Lung microvascular endothelial cell (primary cell): ENCODE measurements around the gene SPOCK2. TPM values are rescaled to one million over a fixed set of nuclear protein-coding genes. Genes with fewer than 3 reads are reported as not detected.

Experiments
- DNase-seq, 2 donors: peaks; one replicate each; pipeline versions ENCODE4 v3.0.0 to v3.0.0-alpha.2; 2010; ENCODE audit warnings: low read depth in 2 of 2
- total RNA-seq: library from RNA; depleted of rRNA; stranded (reverse); fragments of >200 nt; gene quantifications from 2 replicates; pipeline ENCODE4 v1.2.1, GENCODE V29; 2014

The SPOCK2 gene
- total RNA-seq, 1 donor from 2014 or later = 3.0 TPM

DNA sequence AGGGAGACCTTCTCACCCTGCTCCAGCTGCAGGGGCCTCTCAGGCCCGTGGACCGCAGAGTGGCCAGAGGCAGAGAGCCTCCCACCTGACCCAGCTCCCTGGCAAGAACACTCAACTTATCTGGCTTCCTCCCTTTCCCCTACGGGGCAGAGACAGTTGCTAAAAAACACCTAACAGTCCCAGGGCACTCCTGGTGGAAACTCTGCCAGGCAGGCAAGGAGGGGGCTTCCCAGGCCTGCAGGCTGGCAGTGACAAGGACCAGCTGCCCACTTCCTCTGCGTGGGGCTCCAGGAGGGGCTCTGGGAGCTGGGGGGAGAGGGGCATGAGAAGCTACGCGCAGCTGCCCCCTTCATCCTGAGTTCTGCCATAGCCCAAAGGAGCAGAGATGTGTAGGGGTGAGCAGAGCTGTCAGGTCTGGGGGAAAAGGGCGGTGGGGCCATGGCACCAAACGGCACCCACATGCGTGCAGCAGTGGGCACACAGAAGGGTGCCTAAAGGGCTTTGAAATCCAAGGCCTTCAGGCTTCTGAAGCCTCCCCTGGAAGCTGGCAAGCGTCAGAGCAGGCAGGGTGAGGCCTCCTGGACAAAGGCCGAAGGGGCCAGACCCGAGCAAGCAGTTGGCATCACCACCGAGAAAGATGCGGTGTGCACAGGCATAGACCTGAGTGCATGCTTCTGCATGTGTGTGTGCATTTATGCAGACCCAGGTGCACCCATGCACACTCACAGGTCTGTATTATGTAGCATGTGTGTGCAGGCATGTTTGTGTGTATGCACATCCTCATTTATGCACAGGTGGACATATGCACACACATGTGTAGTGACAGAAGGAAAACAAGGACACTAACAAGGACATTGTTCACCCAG is 14.4 kb downstream of the SPOCK2 start:
- DNase-seq = no peak

DNA sequence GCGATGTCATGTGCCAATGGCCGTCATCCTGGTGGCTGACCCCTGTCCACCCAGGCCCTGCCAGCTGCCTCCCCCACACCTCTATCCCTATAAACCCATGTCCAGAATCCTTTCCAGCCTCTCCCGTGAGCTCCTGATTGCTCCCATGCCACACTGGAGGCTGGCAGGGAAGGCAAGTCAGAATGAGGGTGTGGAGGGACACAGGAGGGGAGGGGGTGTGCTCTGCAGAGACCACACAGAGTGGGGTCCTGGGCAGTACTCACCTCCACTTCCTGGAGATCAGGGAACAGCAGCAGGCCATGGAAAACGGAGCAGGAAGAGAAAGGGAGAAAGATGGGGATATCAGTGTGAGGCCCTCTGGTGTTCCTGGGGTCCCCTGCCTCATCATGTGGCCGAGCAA is 15.7 kb downstream of the SPOCK2 start:
- DNase-seq = no peak

DNA sequence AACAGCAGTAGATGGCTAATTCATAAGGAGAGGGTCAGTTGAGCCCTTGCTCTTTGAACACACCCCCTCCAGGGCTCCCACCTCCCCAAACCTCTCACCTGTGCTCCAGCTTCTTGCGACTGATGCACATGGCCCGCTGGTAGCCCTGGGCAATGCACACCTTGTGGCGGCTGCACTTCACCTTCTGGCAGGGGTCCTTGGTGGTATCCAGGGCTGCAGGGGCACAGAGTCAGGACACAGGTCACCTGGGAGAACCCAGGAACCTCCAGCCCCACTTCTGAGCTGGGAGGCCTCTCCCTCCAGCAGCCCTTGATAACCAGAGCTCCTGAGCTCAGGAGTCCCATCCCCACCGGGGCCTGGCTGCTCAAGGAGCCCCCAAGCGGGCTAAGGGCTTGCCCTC is 16.3 kb downstream of the SPOCK2 start:
- no peak for DNase-seq

DNA sequence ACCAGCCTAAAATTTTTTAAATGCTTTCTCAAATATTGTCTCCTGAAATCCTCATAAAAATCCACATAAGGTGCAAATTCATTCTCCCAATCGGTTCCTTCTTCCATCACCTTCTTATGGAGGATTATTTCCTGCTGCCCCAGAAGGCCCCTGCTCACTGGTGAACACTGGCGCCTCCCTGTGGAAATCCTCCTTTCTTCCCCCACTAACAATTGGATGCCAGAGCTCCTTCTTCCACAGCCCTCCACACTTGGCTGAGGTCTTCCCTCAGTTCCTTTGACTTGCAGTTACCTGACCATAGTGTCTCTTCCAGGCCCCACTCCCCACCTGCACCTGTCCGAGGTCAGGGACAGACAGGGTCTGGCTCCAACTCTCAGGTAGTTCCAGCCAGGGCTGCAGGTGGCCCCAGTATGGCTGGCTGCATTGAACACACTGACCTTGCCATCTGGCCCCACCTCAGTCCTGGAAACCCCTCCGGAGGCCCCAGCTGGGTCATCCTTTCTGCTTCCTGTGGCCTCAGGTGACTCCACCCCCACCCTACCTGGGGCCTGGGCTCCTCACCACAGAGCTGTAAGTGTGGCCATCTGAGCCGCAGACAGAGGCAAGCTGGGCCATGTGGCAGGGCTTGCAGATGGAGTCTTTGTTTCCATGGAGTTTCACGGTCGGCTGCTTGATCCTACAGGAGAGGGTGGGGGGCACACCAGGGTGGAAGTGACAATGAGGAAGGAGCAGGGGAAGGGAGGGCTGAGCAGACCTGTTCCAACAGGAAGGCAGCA is 18.4 kb downstream of the SPOCK2 start:
- DNase-seq = no peak

DNA sequence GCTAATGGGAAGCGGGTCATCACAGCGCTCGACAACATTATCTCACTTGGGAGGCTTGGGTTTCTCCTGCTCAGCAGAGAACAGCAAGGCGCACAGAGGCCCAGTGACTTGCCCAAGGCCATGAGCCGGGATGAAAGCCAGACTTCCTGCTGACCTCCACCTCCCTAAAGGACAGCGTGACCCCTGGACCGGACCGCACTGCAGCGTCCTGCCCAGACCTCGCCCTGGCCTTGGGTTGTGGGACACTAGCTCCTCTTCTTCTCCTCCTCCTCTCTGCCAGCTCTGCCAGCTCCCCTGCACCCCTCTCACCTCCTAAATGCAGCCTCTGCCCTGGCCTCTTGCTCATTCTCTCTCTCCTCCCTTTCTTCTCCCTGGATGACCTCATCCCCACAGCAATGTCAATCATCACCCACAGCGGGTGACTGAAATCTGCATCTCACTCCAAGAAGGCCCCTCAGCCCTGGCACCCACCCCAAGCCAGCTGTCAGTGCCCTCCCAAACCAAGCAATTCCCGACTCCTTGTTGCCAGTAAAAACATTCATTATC is 19.4 kb downstream of the SPOCK2 start:
- DNase-seq = no peak

DNA sequence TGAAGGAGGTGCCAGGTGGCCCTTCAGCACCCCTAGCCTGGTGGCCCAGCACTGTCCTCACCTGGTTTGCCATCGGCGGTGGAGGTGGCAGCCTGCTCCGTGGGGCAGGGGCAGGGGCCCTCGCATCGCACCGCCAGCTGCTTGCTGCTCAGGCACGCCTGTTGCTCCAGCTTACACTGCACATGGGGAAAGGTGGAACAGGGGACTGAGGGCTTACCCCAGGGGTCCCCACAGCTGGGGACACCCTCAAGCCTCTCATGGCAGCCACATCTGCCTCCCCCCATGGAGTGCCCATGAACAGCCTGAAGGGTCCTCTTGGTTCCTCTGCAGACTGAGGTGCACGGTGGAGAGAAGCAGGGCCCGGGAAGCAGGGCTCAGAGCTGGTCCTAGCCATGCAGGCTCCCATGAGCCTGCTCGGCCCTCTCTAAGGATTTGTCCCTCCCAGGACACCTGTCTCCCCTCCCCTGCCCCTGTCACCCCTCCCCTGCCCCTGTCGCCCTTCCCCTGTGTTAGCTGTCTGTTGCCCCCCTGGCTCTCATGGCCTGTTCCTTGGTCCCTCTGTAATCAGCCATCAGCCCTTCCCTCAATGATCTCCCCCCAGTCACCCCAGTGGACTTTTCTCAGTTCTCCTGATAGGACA is 20.1 kb downstream of the SPOCK2 start:
- DNase-seq = no peak

DNA sequence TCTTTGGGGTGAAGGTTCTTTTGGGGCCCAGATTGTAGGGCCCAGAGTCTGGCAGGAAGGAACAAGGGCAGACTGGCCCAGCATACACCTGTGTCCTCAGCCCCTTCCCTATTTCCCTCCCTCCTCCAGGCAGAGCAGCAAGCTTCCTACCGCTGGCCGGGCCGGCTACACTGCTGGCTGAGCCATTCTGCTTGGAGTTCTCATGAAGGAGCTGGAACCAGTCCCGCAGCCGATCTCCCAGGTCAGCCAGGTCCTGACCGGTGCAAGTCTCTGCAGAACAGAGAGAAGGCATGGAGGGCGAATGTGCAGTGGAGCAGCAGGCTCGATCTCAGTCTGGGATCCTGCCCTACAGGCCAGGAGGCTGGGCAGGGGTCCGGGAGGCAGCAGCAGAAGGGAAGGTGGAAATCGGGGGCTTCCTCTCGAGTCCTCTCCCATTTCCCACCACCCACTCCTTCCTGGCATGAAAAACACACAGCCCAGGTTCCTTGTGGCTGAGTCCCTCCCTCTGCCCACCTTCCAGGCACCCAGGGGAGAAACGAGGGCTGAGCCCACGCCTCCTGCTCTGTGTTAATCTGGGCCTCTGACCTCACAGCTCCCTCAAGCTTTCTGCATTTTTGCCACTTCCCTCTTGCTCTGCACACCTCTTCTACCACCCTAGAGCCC is 20.8 kb downstream of the SPOCK2 start:
- no peak for DNase-seq

DNA sequence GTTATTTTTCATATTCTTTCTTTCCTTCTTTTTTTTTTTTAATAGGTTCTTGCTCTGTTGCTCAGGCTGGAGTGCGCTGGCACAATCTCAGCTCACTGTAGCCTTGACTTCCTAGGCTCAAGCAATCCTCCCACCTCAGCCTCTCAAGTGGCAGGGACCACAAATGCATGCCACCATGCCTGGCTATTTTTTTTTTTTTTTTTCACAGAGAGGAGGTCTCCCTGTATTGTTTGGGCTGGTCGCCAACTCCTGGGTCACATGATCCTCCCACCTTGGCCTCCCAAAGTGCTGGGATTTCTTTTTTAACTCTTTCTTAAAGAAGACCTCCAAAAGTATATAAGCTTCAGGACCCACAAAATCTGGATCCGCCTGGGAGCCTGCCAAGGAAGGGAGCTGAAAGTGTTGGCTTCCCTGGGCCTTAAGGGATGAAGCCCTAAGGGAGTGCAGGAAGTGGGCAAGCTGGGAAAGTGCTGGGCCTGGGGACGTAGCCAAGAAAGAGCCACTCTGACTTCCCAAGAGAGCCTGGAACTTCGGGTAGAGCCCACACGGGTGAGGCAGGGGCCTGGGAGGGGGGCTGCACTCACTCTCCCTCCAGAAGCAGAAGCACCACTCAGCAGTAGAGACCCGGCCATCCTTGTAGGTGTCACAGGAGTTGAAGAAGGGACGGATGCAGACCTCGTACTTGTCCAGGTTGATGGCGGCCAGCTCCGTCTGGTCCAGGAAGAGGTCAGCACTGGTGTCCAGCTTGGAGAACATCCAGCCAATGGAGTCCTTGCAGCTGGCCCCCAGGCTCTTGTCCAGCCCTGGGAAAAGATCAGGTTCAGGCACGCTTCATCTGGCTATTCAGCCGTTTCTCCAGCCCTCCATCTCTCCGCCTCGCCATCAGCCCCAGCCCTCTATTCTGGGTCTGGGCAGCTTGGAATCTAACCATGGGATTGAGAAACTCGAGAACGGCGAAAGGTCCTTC is 21.8 kb downstream of the SPOCK2 start:
- DNase-seq = no peak

DNA sequence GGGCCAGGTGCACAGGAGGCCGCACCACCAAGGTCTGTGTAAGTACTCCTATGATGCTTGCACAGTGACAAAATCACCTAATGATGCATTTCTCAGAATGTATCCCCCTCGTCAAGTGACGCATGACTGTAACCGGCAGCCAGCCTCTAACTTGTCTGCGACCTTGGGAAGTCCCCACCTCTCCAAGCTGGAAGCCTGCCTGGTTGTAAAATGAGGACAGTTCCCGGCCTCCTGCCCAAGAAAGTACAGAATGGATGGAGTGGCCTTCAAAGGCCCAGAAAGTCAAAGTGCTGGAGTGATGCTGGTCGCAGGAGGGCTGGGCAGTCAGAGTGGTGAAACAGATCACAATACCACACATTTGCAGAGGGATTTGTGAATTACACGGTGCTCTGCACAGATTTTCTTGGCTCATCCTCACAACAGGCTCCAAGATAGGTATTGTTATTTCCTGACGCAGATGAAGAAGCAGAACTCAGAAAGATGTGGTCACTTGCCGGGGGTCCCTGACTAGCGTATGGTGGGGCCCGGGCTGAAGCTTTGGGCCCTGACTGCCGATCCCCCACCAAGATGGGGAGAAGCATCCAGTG is 22.8 kb downstream of the SPOCK2 start:
- DNase-seq = peak; percentile 41 to 47

DNA sequence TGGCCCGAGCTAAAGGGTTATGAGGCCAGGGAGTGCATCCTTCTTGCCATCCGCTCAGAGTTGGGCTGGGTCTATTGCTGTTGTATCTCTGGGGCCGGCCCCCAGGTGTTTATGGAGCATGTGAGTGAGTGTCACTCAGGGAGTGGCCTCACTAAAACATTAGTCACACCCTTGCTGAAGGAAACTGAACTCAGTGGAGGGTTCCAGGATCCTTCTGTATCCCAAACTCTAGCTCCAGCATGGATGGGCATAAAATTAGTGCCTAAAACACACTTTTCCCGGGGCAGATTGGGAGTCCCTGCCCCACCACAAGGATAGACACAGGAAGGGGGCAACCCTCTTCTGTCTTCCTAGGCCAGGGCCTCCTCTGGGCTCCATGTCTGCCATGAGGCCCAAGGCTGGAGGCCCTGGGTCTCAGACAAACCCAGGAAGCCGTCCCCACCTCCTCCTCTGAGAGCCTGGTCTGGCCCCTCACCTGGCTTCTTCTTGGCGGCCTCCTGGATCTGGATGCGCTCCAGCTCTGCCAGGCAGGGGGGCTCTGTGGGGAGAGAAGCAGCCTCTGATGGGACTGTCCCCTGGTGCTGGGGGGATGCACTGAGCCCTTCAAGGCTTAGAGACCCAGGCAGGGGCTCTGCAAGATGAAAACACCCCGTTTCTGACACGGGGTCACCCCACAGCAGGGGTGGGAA is 24.5 kb downstream of the SPOCK2 start:
- peak in 1 of 2 donors; percentile 72 for DNase-seq

DNA sequence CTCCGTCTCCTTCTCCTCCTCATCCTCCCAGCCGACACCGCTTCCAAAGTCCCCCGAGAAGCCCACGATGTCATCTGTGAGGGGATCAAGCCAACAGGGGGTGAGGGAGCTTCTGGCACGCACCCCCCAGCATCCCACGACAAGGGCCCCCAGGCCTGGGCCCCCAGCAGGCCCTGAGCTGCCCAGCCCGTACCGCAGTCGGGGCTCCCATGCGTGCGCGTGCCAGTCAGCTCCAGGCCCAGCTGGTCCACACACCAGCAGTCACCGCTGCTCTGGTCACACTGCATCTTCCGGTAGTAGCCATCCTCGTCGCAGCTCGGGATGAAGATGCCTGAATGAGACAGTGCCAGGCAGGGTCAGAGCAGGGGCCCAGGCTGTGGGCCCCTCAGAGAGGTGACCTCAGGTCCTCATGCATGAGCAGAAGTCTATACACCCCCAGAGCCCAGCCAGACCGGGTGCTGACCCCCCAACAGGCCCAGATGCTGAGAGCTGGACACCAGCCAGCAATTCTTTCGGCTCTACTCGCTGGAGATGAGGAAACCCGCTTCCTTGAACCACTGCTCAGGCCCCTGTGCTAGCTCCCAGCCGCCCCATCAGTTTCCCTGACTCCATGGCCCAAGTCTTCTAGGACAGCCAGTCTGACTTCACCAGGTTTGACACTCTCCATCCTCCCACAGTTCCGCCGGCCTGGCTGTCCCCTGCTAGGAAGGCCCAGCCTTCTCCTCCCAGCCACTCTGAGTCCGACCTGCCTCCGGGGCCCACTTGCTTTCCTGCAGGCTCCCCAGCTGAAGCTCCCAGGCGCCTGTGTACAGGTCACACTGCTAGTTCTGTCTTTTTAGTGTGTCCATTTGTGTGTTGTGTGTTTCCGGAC is 25.3 kb downstream of the SPOCK2 start:
- no peak for DNase-seq

DNA sequence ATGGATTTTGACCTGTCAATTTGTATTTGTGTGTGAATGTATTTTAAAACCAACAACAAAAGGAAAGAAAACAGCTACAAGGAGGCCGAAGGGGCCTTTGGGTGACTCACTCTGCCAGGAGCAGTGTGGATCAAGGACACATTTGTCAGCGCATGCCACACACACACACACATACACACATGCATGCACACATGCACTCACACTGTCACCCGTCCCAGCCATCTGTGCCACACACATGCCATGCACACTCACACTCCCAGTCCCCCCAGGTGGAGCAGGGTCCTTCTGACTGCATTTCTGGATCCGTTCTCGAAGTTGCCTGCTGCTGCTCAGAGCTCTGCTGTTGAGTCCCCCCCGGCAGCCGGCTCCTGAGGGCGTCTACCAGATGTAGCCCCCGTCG is 26.0 kb downstream of the SPOCK2 start:
- no peak for DNase-seq

DNA sequence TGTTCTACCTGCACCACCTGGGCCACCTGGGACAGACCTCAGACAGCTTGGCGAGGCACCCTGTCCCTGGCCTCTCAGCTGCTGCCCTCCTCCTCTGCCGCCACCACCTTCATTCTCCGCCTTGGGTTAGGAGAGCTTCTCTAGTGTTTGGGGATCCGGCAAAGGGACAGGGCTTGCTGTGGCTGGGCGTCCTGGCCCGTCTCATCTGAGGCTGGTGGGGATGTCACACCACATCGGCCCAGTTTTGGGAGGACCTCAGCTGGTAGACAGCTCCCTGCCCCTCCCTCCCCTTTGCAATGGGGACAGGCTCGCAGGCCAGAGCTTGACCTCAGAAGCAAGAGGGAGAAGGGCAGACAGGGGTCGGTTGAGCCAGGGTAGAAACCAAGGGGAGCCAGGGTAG is 26.4 kb downstream of the SPOCK2 start:
- no peak for DNase-seq

DNA sequence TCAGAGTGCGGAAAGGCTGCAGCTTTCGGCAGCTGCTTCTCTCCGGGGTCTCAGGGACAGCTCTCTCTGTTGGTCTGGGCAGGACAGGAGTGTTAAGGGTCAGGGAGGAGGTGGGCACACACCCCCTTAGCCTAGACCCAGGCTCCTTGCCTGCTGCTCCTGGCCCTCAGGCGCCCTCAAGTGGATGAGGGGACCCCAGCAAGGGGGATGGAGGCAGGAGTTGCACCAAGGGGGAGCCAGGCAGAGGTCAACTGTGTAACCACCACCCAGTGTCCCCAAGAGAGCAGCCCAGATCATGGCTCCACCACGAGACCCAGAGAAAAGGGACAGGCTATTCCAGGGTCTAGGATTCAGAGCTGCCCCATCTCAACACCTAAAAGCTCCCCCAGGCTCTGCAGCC is 26.9 kb downstream of the SPOCK2 start:
- no peak for DNase-seq

DNA sequence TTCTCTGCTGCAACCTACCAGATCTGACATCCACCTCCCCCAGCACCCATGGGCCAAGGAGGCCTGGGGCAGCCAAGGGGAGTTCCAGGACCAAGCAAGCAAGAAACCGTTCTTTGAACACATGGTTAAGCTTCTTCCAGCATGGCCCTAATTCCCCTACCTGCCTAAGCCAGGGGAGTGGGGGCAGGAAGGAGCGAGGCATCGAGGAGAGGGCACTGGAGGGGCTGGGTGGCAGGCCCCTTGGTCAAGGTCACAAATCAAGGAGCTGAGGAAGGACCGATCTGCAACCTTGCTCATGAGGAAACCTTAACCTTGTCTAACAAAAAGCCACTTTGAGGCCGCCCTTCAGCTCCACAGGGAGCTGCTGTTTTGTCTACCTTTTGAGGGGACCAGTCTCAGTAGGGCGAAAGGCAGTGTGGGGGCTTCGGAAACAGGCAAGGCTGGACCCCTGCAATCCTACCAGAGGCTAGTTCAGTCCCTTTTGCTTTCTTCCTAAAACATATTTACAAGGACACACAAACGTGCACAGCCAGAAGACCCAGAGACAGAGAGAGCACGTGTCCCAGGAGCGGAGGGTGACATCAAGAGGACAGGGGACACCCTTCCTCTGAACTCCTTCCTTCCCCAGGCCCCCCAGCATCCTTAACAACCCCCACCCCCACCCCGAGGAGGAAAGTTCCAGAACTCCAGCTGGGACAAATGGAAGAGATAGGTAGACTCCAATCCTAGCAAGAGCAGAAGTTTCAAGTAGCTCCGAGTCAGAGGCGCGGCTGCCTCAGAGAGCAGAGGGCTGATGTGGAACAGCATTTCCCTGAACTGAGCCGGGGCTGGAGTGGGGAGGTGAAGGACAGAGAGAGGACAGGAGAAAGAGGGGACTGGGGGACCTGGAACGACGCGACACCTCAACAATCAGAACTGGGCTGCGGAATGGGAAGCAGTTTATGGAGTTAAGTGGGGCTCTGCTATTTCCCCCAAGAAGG is 28.2 kb downstream of the SPOCK2 start:
- no peak for DNase-seq

DNA sequence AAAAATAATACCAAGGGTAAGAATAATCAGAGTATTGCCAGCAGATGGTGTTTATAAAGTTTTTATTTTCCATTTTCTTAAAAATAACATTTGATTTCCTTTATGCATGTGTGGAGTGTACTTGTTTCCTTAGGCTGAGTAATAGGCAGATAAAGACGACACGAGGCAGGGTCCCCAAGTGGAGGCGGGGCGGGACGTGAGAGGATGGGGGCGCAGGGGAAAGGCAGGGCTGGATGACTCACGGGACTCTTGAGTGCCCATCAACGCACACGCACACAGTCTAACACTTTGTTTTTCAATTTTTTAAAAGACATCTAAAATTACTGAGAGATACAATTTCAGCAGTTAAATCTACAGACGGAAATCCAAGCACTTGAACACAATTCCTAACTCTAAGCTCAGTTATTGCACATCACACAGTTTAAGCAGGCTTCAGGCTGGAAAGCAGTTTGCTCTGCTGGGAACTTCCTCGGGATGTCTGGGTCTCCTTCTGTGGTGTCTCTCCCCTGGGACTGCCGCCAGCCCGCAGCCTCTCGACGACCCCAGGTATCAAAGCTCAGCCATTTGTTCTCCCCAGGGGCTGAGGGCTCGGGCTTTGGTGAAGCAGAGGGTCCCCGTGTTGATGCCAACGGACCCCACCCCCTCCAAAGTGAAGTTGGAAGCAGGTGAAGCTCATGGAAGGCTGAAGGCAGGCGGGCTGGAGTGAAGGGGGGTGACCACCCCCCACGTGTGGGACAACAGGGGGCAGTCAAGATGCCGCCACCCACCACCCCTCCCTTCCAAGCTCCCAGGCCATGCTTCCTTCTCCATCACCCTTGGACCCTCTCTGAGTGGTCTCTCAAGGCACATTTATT is 29.1 kb downstream of the SPOCK2 start:
- DNase-seq = peak in 1 of 2 donors; percentile 26
